Esophagus (tissue), 2 donors: ENCODE data around the gene CRYBB2. TPM values are rescaled to one million over a fixed set of nuclear protein-coding genes. Genes with fewer than 3 reads are reported as not detected.
"Not testable (repeated sequence)": the region's sequence is repeated elsewhere in the genome, so short reads cannot be mapped to it uniquely, and the experiment has no call there.

ENCODE experiments used
- H3K27ac ChIP-seq, 2 donors: one replicate each; pipeline ENCODE4 v1.5.1; 2013; ENCODE audit warnings: low read depth in 2 of 2, mild to moderate bottlenecking in 2 of 2, inconsistent platforms in 1 of 2, low read length in 1 of 2, moderate library complexity in 1 of 2
- H3K27me3 ChIP-seq, 2 donors: one replicate each; pipeline ENCODE4 v1.6.1; 2013; ENCODE audit warnings: low read length in 2 of 2, control low read depth in 1 of 2, mild to moderate bottlenecking in 1 of 2; ENCODE audit not compliant: insufficient read depth in 2 of 2, control insufficient read depth in 1 of 2
- H3K36me3 ChIP-seq, 2 donors: one replicate each; pipeline ENCODE4 v1.6.1; 2013; ENCODE audit warnings: low read length in 1 of 2; ENCODE audit not compliant: control insufficient read depth in 2 of 2, insufficient read depth in 2 of 2
- H3K4me1 ChIP-seq, 2 donors: one replicate each; pipeline ENCODE4 v1.6.1; 2013; ENCODE audit warnings: low read length in 1 of 2; ENCODE audit not compliant: control insufficient read depth in 2 of 2, insufficient read depth in 2 of 2
- H3K4me3 ChIP-seq, 2 donors: one replicate each; pipeline ENCODE4 v1.5.1; 2013; ENCODE audit warnings: low read length in 2 of 2, mild to moderate bottlenecking in 2 of 2, low read depth in 1 of 2, moderate library complexity in 1 of 2
- H3K9me3 ChIP-seq, 2 donors: one replicate each; pipeline ENCODE4 v1.6.1; 2013; ENCODE audit warnings: mild to moderate bottlenecking in 2 of 2, low read depth in 1 of 2, low read length in 1 of 2, moderate library complexity in 1 of 2; ENCODE audit not compliant: control insufficient read depth in 2 of 2, insufficient read depth in 1 of 2
- WGBS, 2 donors: extraction: QIAGEN DNeasy Blood & Tissue Kit; methylation state at CpG; one replicate each; pipeline ENCODE4 v1.1.7; 2013; 5-methylcytosine and 5-hydroxymethylcytosine counted together
- polyA plus RNA-seq, 2 donors: library from polyadenylated mRNA; stranded (reverse); fragments of 200-250 nt; gene quantifications; one replicate each; pipeline ENCODE4 v1.2.3, GENCODE V29; 2013
- donor health status: healthy with polysubstance abuse.
- donor health status: Bipolar disorder and iron deficiency.

The CRYBB2 gene
- polyA plus RNA-seq, 2 donors = 0.18 to 0.49 TPM

DNA sequence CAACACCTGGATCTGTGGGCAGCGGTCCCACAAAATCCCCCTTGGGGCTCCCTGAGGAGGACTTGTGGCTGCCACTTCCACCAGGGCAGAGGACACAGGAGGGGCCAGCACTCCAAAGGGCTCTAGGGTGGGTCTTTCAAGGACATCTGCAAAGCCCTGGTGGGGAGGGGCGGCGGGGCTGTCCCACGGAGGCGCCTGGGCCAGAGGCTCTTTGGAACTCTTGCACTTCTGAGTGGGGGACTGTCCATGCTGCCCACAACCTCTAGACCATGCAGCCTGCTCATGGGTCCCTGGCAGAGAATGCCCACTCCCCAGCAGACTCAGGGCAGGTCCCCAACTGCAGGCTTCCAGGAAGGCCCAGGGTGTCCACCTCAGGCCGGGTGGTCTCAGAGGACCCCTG is 41.1 kb upstream of the CRYBB2 start:
- 86 to 92% methylated on average over 6 of the region's 6 CpGs for WGBS, 2 donors

DNA sequence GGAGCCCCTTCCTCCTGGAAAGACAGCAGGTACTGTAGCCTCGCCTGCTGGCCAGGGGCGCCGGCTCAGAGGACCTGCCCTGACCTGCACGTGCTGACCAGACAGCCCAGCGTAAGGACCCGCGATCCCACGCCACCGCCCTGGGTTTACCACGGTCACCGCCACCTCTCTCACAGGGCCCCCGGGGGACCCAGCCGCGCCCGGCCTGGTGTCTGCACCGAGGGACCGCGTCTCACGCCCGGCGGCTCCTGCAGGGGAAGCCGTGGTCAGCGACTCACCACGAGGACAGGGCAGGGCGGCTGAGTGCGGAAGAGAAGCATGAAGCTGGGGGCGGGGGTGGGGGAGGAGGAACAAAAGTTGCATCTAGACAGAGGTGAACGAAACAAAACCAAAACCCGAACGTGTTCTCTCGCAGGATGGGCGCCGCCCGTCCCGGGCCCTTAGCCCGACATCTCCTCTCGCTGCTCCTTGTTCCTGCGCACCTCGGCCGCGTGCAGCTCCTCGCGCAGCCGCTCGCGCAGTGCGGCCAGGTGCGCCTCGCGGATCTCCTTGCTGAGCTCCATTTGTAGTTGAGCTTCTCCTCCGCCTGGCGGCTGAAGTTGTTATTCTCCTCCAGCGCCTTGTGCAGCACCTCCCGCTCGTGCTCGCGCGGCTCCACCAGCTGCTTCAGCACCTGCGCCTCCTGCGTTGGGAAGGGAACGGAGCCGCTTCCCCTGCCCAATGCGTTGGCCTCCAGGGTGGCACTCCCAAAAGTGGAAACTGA is 40.4 kb upstream of the CRYBB2 start:
- not testable (repeated sequence) for H3K4me3 ChIP-seq, H3K27me3 ChIP-seq, H3K9me3 ChIP-seq, H3K4me1 ChIP-seq, H3K27ac ChIP-seq
- 77 to 81% methylated on average over 47 to 51 of the region's 63 CpGs for WGBS, 2 donors
- H3K36me3 ChIP-seq = peaks cover 11 to 19% of the 10 kb centered on the region in 2 donors

More for the DNA sequence above, 41.1 kb upstream of the CRYBB2 start:
- peaks cover 14 to 22% of the 10 kb centered on the region in 2 donors for H3K36me3 ChIP-seq
- not testable (repeated sequence) for H3K4me1 ChIP-seq, H3K4me3 ChIP-seq, H3K27ac ChIP-seq, H3K27me3 ChIP-seq, H3K9me3 ChIP-seq

DNA sequence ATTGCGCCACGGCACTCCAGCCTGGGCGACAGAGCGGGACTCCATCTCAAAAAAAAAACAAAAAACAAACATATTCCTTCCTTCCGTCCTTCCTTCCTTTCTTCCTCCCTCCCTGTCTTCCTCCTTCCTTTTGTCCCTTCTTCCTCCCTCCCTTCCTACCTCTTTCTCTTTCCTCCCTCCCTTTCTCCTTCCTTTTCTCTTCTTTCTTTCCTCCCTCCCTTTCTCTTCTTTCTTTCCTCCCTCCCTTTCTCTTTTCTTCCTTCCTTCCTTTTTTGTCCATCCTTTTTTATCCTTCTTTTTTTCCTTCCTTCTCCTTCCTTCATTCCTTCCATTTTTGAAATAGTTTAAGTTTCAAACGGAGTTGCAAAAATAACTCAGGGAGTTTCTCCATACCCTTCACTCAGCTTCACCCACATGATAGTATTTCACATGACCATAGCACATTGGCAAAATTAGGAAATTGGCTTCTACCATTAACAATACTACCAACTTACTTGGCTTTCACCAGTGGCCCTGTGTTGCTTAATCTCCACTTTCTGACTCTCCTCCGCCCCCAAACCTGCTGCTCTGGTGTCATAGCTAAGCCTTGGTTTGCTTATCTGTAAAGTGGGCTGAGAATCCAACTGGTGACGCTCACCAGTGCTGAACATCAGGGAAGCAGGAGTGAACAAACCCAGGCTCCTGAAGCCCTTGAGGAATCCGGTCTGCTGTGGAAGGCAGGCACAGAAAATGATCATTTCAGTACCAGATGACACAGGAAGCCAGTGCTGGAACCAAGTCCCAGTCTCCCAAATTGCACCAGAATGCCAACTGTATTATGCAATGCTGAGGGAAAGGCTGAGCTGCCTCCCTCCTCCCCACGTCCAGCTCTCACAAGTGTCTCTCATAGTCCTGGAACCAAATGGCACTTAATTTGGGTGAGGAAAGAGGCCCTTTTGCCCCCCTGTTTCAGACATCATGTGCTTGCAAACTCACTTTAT is 37.0 kb upstream of the CRYBB2 start:
- H3K27me3 ChIP-seq = no peaks in the 10 kb centered on the region
- H3K4me3 ChIP-seq = no peak overlapping the region
- H3K27ac ChIP-seq = no peak overlapping the region
- peaks cover 0 to 5% of the 10 kb centered on the region in 2 donors for H3K9me3 ChIP-seq
- no peaks in the 10 kb centered on the region for H3K4me1 ChIP-seq
- H3K36me3 ChIP-seq = peaks cover 3 to 28% of the 10 kb centered on the region in 2 donors
- WGBS, 2 donors = 82 to 86% methylated on average over 10 of the region's 10 CpGs

DNA sequence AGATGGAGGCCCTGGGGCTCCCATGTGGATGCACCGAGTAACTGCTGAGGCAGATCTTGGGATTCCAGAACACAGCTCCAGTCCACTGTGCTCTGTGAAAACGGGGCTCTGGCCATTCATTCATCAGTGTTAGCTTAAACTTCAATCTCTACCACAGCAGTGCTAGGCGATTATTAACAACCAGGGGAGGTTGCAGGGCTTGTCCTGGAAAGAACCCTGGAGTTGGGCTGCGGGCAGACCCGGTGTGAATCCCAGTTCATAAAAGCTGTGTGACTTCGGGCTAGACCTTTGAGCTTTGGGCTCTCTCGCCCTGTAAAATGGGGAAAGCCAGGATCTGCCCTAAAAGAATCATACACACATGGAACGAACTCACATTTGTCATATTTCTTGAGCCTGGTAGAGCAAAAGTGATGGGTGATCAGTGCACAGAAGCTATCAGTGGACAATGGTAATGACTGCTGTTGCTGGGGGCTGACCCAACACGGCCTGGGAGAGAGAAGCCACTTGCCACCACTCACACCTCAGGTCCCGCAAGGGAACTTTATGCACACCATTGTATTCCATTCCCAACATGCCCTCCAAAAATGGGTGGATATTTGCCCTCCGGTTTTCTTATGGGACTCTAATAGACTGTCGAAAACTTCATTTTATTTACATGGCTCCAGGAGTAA is 35.4 kb upstream of the CRYBB2 start:
- H3K27ac ChIP-seq = no peak overlapping the region
- no peaks in the 10 kb centered on the region for H3K27me3 ChIP-seq
- peaks cover 0 to 5% of the 10 kb centered on the region in 2 donors for H3K9me3 ChIP-seq
- peaks cover 3 to 28% of the 10 kb centered on the region in 2 donors for H3K36me3 ChIP-seq
- H3K4me1 ChIP-seq = no peaks in the 10 kb centered on the region
- WGBS, 2 donors = 87% methylated on average over 12 of the region's 12 CpGs
- H3K4me3 ChIP-seq = no peak overlapping the region

DNA sequence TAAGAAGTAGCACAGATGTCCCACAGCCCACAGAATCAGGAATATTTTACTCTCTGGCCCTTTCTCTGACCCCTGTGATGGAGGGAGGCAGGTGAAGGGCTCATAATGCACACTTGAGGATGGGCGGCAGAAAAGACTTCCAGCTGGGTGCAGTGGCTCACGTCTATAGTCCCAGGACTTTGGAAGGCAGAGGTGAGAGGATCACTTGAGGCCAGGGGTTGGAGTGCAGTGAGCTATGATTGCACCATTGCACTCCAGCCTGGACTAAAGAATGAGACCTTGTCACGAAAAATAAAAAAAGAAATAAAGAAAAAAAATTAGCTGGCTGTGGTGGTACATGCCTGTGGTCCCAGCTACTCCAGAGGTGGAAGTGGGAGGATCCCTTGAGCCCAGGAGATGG is 33.3 kb upstream of the CRYBB2 start:
- Histone ChIP-seq H3K9me3 (no peaks in the 10 kb centered on the region), H3K27ac (no peak overlapping the region), H3K36me3 (peaks cover 7 to 32% of the 10 kb centered on the region in 2 donors), H3K4me1 (no peaks in the 10 kb centered on the region), H3K4me3 (no peak overlapping the region), H3K27me3 (no peaks in the 10 kb centered on the region)
- 84 to 85% methylated on average over 3 of the region's 3 CpGs for WGBS, 2 donors

- H3K27ac ChIP-seq = no peak overlapping the region
- peaks cover 13 to 38% of the 10 kb centered on the region in 2 donors for H3K36me3 ChIP-seq
- no peaks in the 10 kb centered on the region for H3K4me1 ChIP-seq
- H3K9me3 ChIP-seq = no peaks in the 10 kb centered on the region
- WGBS, 2 donors = 86 to 91% methylated on average over 6 of the region's 6 CpGs
- no peak overlapping the region for H3K4me3 ChIP-seq
- H3K27me3 ChIP-seq = no peaks in the 10 kb centered on the region
Measured at GRCh38 chr22:25187469-25187868, 32.0 kb upstream of the CRYBB2 start.

DNA sequence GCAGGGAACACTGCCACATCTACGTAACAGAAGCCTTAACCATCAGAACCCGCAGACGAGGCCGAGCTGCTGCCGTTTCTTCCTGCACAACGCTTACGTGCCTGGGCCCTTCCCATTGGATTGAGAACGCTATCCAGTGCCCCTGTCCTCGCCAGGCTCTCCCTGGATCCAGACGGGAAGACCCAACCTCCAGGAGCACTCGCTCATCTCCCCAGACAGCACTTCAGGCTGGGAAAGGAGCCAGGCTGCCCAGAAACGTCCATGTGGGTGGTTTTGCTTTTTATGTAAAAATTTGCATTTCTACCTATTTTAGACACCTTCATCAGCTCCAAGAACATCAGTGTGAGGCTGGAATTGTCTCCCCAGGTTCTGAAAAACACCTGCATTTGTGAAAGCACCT is 27.0 kb upstream of the CRYBB2 start:
- Histone ChIP-seq H3K4me1 (no peaks in the 10 kb centered on the region), H3K36me3 (peaks cover 19 to 37% of the 10 kb centered on the region in 2 donors), H3K4me3 (no peak overlapping the region), H3K27ac (no peak overlapping the region), H3K9me3 (no peaks in the 10 kb centered on the region), H3K27me3 (no peaks in the 10 kb centered on the region)
- 82 to 83% methylated on average over 12 of the region's 12 CpGs for WGBS, 2 donors

GRCh38 chr22:25193130-25193529 is 26.3 kb upstream of the CRYBB2 start:
- H3K4me1 ChIP-seq = no peaks in the 10 kb centered on the region
- H3K4me3 ChIP-seq = no peak overlapping the region
- WGBS, 2 donors = 65 to 67% methylated on average over 4 of the region's 4 CpGs
- H3K36me3 ChIP-seq = peaks cover 19 to 44% of the 10 kb centered on the region in 2 donors
- no peaks in the 10 kb centered on the region for H3K9me3 ChIP-seq
- H3K27ac ChIP-seq = no peak overlapping the region
- no peaks in the 10 kb centered on the region for H3K27me3 ChIP-seq

DNA sequence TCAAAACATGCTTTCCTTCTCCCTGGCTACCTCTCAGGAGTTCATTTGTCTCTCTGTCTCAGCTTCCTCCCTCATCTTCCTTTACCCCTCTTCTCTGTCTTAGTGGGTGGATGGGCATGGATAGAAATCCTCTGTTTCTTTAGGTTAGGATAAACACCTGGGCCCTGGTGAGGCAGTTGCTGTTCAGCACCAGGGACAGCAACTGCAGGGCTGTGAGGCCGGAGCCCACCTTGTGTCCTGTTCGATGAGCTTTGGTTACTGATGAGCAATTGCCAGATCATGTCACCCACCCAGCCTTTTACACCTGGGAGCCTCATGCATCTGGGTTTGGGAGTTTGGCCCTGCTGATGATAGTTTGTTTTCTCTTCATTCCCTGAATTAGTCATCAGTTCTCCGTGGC is 25.9 kb upstream of the CRYBB2 start:
- Histone ChIP-seq H3K9me3 (no peaks in the 10 kb centered on the region), H3K4me1 (no peaks in the 10 kb centered on the region), H3K4me3 (no peak overlapping the region), H3K36me3 (peaks cover 19 to 45% of the 10 kb centered on the region in 2 donors), H3K27me3 (no peaks in the 10 kb centered on the region), H3K27ac (no peak overlapping the region)
- 60 to 64% methylated on average over 3 of the region's 3 CpGs for WGBS, 2 donors
